Stimulated activated CD4-positive, alpha-beta T cell treated with anti-CD3 and anti-CD28 coated beads, Interleukin-12 subunit alpha, Interleukin-12 subunit beta, amount 100 ng/mL, for 48 hours (primary cell): Measurements from ENCODE around the gene TCEAL8.
"Not testable (repeated sequence)": the region's sequence is repeated elsewhere in the genome, so short reads cannot be mapped to it uniquely, and the experiment has no call there.

Source experiments
- DNase-seq, 3 donors: peaks; one replicate each; pipeline ENCODE4 v3.0.0-alpha.2; 2020; ENCODE audit warnings: low read depth in 2 of 3, low spot score in 1 of 3

Gene TCEAL8

GRCh38 chrX:103254921-103255493 lies at the start of gene TCEAL8:
TSS of gene TCEAL8 (minus strand) at chrX:103255155. CDS start at chrX:103253979, 1,176 bp downstream.
- DNase-seq: peak; percentile 39 to 53 (median 51)

GRCh38 chrX:103304705-103305104 lies 49.8 kb upstream of the TCEAL8 start:
- no peak for DNase-seq

- no peak for DNase-seq
Observed at GRCh38 chrX:103293118-103293517, 38.2 kb upstream of the TCEAL8 start.

GRCh38 chrX:103279624-103280023 lies 24.7 kb upstream of the TCEAL8 start:
- DNase-seq: no peak

- no peak for DNase-seq
Observed at GRCh38 chrX:103276581-103277002, 21.6 kb upstream of the TCEAL8 start, which contains the start of gene TCEAL5. TSS of gene TCEAL5 (minus strand) at chrX:103276750. CDS start at chrX:103274563, 2,187 bp downstream.

- no peak for DNase-seq
Observed at GRCh38 chrX:103275947-103276567, 21.1 kb upstream of the TCEAL8 start.

GRCh38 chrX:103274284-103274683 lies 19.3 kb upstream of the TCEAL8 start:
- no peak for DNase-seq

GRCh38 chrX:103258275-103258674 lies 3.3 kb upstream of the TCEAL8 start:
- no peak for DNase-seq

- DNase-seq: no peak
Observed at GRCh38 chrX:103256651-103257050, 1.7 kb upstream of the TCEAL8 start.

GRCh38 chrX:103254171-103254824 lies 657 bp downstream of the TCEAL8 start:
- DNase-seq: peak; percentile 18 to 29 (median 27)

- DNase-seq: no peak
Observed at GRCh38 chrX:103253608-103254007, 1.3 kb downstream of the TCEAL8 start.

- DNase-seq: no peak
Observed at GRCh38 chrX:103250977-103251376, 4.0 kb downstream of the TCEAL8 start.

GRCh38 chrX:103249805-103250204 lies 5.2 kb downstream of the TCEAL8 start:
- DNase-seq: no peak

GRCh38 chrX:103248553-103248952 lies 6.4 kb downstream of the TCEAL8 start:
- DNase-seq: no peak

- DNase-seq: no peak
Observed at GRCh38 chrX:103240155-103240554, 14.8 kb downstream of the TCEAL8 start.

GRCh38 chrX:103236296-103236695 lies 18.7 kb downstream of the TCEAL8 start:
- DNase-seq: no peak

GRCh38 chrX:103235608-103236007 lies 19.3 kb downstream of the TCEAL8 start:
- DNase-seq: not testable (repeated sequence)

GRCh38 chrX:103234869-103235268 lies 20.1 kb downstream of the TCEAL8 start:
- DNase-seq: no peak

GRCh38 chrX:103233263-103233662 lies 21.7 kb downstream of the TCEAL8 start:
- no peak for DNase-seq

GRCh38 chrX:103225918-103226317 lies 29.0 kb downstream of the TCEAL8 start:
- not testable (repeated sequence) for DNase-seq

GRCh38 chrX:103220511-103221323 lies 34.2 kb downstream of the TCEAL8 start:
- DNase-seq: no peak
